ENCODE results near the gene RSRC1.
A peak's percentile ranks its signal among the peaks of the same experiment; 100 is the strongest.

RSRC1 gene

GRCh38 chr3:158100681-158101080 lies 9.2 kb upstream of the RSRC1 start:
- Histone ChIP-seq H3K27ac (no peak overlapping the region), H3K4me3 (no peak overlapping the region)
- no peak for TF ChIP-seq CTCF (IDR thresholded peaks at IDR 0.05)
- no peak for DNase-seq (ENCODE audit: low spot score)

GRCh38 chr3:158101335-158102241 lies 8.3 kb upstream of the RSRC1 start:
- no peak for TF ChIP-seq CTCF (IDR thresholded peaks at IDR 0.05)
- Histone ChIP-seq H3K4me3 (no peak overlapping the region), H3K27ac (no peak overlapping the region)
- DNase-seq (ENCODE audit: low spot score) = no peak

GRCh38 chr3:158102242-158103080 lies 7.4 kb upstream of the RSRC1 start:
- Histone ChIP-seq H3K27ac (peak overlapping the region in 1 of 2 donors; percentile 69), H3K4me3 (peak overlapping the region; percentile 81)
- no peak for DNase-seq (ENCODE audit: low spot score)
- TF ChIP-seq CTCF (IDR thresholded peaks at IDR 0.05) = no peak

GRCh38 chr3:158103081-158103886 lies 6.6 kb upstream of the RSRC1 start:
- H3K4me3 ChIP-seq = peak overlapping the region; percentile 81
- peak overlapping the region in 1 of 2 donors; percentile 69 for H3K27ac ChIP-seq
- peak; percentile 73 for DNase-seq (ENCODE audit: low spot score)
- no peak for TF ChIP-seq CTCF (IDR thresholded peaks at IDR 0.05)

- peak overlapping the region; percentile 81 for H3K4me3 ChIP-seq
- DNase-seq (ENCODE audit: low spot score) = no peak
- H3K27ac ChIP-seq = peak overlapping the region in 1 of 2 donors; percentile 19
- TF ChIP-seq CTCF (IDR thresholded peaks at IDR 0.05) = no peak
Observed at GRCh38 chr3:158103887-158104327, 6.0 kb upstream of the RSRC1 start.

- TF ChIP-seq CTCF (IDR thresholded peaks at IDR 0.05) = no peak
- peak overlapping the region; percentile 81 for H3K4me3 ChIP-seq
- DNase-seq (ENCODE audit: low spot score) = no peak
- peak overlapping the region in 1 of 2 donors; percentile 94 for H3K27ac ChIP-seq
Observed at GRCh38 chr3:158104431-158104921, 5.4 kb upstream of the RSRC1 start.
